HepG2 (cell line): ENCODE results near the gene FAM120B.

ENCODE experiments used
- HOXA7 ChIP-seq: sonication (generic); formaldehyde crosslinking; IDR thresholded peaks from 2 replicates; pipeline ENCODE4 v1.8.1; 2022; ENCODE audit warnings: mild to moderate bottlenecking, missing genetic modification reagents, moderate library complexity
- ZNF574 ChIP-seq: sonication (generic); formaldehyde crosslinking; IDR thresholded peaks from 2 replicates; pipeline ENCODE4 v1.4.0; 2020; ENCODE audit warnings: missing genetic modification reagents
- ZNF7 ChIP-seq: IDR thresholded peaks from 2 replicates; pipeline ENCODE4 v1.6.1; 2016; ENCODE audit warnings: missing biosample characterization, missing genetic modification reagents

- TF ChIP-seq ZNF574 (no peak), HOXA7 (no peak), ZNF7 (CRISPR knock-in tag) (no peak)
Observed at GRCh38 chr6:170272341-170273065, 34.1 kb upstream of the FAM120B start.
